GM19455 (cell line): ENCODE results near the gene BSN.

ENCODE experiments used
- ATAC-seq: cut with Tn5 transposase; IDR thresholded peaks from one replicate; pipeline ENCODE4 v1.9.1; 2021; ENCODE audit not compliant: unreplicated experiment

The BSN gene

GRCh38 chr3:49593041-49593440, 38.8 kb downstream of the BSN start:
- no peak for ATAC-seq

DNA sequence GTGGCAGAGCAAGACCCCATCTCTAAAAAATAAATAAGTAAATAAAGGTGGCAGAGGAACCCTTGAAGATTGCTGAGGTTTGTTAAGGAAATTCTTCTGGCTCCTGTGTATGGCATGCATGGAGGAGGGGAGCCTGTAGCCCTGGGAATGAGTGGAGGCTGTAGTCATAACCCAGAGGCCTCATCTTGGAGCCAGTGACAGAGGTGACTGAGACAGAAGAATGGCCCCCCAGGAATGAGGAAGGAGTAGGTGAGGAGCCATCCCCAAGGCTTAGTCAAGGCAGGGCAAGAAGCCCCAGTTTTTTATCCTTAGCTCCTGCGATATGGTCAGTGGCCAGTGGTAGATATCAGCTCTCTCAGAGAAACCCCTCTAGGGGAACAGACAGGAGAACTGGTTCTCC, 46.5 kb downstream of the BSN start:
- no peak for ATAC-seq

DNA sequence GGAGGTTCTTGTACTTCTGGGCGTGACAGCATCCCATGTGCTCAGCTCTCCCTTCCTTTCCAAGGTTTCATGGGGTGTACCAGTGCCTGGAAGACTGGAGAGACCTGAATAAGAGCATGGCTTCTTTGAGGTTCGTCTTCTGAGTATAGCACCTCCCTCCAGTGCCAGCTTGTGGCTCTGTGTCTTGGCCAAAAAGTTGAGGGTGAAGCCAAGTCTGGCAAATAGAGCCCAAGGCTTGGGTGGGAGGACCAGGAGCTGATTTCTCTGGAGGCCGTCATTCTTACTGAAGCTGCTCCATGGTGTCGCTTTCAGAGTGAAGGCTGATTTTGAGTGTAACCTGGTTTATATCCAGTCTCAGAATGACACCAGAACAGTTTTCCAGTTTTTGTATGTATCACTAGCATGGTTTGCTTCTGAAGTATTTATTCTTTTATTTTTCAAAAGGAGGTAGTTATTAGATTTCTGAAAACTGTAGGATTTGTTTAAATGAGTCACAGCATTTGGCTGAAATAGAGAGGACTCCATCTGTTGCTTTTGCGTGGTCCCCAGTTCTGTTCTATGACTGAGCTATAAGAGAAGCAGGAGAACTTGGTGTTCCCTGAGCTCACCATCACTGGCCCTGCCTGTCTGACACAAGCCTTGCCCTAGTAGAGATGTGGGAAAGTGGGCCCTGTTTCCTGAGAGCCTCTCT, 47.2 kb downstream of the BSN start:
- ATAC-seq, result no peak

- no peak for ATAC-seq
Measured at GRCh38 chr3:49602049-49602554, 47.8 kb downstream of the BSN start.

GRCh38 chr3:49602877-49603411, 48.7 kb downstream of the BSN start:
- no peak for ATAC-seq

GRCh38 chr3:49606427-49606826, 52.1 kb downstream of the BSN start:
- no peak for ATAC-seq

GRCh38 chr3:49607105-49607591, 52.9 kb downstream of the BSN start:
- no peak for ATAC-seq

DNA sequence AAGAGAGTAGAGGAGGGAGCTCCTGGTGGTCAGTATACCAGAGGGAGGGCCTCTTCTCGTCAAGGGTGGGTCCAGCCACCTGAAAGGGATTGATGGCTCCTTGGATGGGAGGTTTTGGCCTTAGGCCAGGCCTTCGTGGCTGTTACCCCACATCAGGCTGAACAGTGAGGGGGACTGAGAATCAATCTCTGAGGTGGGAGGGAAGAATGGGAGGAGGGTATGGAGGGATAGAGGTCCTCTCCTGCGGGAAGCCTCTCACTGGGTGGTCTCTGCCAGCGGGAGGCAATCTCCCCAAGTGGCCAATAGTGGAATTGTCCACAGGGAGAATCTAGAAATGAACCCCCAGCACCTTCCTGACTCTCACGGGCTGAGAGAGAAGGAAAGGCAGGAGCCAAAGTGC, 53.5 kb downstream of the BSN start:
- no peak for ATAC-seq

DNA sequence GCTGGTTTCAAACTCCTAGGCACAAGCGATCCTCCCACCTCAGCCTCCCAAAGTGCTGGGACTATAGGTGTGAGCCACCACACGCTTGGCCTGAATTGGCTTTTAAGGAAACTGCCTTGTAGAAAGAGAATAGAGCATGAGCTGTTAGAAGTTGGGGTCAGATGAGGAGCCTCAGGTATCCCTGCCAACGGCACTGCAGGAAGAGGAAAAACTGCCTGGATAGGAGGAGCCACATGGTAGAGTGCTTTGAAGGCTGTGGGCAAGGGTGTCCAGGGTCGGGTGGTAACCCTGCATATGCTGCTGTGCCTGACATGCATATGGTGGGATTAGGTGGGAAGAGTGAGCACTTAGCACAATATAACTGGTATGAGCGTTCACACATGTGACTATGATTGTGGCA, 55.0 kb downstream of the BSN start:
- ATAC-seq, result no peak

DNA sequence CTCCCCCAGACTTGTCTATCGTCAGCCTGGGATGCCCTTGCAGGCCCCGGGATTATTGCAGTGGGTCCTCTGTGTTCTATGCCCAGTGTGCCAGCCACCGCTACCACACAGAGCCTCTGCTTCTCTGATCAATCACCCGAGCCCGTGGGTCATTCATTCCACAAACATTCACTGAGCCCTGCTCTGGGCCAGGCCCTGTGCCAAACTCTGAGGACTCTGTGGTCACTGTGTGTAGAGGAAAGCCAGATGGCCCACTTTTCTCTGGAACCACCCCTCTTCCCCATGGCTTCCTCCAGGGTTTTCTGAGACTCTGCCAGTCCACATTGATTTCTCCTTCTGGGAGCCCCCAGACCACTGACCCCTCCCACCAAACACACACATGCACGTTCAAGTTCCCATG, 55.5 kb downstream of the BSN start:
- no peak for ATAC-seq

GRCh38 chr3:49610666-49611280, 56.5 kb downstream of the BSN start:
- ATAC-seq, result no peak

GRCh38 chr3:49611291-49611690, 57.0 kb downstream of the BSN start:
- no peak for ATAC-seq

DNA sequence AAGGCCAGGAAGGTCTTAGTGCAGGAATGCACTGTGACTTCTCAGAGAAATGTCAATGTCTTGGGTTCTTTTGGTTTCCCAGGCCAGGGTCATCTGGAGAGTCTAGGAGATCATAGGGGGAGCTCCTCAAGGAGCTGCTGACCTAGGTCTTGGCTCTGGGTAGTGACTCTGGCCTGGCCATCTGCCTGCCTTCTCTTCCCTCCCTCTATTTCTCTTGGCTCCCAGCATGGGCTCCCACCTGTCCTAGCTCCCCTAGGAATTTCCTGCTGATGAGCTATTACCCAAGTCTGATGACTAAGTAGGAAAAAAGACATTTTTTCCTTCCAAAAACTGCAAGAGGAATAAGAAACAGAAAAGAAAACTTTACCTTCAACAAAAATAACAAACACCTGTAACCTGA, 57.4 kb downstream of the BSN start:
- ATAC-seq, result no peak

DNA sequence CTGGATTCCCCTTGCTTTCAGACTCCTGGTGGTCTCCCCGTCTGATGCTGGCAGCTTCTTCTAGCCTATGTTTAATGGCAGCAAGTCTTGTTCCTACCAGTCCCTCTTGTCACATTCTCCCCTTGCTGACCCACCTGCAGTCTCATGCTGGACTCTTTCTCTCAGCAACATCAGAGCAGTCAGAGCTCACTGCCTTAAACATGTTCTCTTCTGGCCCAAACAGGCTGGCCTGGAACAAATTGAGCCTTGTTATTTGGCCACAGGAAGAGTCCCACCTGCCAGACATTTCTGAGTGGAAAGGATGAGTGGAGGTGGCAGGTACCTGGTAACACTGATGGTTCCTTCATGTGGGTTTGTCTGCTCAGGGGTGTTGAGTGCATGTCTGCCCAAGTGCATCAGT, 60.7 kb downstream of the BSN start:
- ATAC-seq, result no peak

- no peak for ATAC-seq
Measured at GRCh38 chr3:49616061-49616460, 61.8 kb downstream of the BSN start.

DNA sequence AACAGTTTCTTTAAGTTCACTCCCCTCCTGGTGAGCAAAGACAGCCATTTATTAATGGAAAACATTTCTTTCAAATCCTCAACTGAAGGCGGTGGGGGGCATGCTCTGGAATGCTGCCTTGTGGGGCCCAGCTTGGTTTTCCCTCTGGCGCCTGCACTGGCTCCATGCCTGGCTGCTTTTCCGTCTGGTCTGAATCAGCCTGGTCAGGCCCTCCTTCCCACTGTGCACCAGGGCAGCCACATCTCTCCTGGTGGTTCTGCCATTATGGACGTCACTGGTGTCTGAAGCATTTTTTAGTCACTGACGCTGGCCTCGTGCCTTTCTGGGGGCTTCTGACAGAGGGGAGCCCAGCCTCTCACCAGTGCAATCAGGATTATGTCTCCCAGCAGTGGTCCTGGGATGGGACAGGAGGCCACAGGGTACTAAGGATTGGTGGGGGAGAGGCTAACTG, 62.2 kb downstream of the BSN start:
- no peak for ATAC-seq

DNA sequence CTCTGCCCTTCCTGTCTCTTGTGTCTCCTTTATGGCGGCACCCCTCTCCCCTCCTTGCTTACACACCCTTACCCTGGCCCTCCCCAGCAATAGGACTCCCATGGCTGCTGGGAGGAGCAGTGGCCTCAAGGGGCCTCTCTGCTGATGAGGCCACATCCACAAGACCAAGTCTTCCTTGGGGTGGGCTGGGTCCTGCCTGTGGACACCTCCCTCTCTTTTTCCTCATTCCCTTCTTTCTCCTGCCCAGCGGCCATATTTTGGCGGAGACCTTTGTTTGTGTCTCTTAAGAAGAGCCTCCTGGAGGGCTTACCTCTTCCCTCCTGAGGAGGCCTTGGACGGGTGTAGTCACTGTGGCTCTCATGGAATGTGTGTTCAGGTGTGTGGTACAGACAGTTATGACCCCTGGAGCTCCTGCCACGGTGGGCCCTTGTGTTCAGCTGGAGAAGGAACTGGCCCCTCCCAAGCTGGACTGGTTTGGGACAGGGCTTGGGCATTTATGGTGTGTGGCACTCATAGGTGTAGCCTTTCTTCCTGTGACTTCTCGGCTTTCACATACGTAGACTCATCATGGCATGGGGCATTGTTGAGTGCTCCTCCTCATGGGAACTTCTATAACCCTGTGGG, 63.2 kb downstream of the BSN start:
- no peak for ATAC-seq

DNA sequence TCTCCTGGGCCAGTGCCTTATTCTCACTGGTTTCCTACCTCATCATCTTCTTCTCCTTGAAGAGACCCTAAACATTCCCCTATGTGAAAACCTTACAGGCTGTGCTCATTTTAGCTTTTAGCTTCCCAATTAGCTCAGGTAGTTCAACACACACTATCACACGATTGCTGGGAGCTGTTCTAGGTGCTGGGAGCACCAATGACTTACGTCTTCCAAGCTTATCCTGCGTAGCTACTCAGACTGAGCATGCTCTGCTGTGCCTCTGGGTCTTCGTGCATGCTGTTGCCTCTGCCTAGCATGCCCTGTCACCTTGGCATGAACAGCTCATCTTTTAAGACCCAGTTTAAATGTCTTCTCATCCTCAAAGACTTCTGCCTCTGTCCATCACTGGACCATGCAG, 64.1 kb downstream of the BSN start:
- ATAC-seq, result no peak

- no peak for ATAC-seq
Measured at GRCh38 chr3:49619649-49620048, 65.4 kb downstream of the BSN start.

GRCh38 chr3:49620728-49621127, 66.5 kb downstream of the BSN start:
- no peak for ATAC-seq

DNA sequence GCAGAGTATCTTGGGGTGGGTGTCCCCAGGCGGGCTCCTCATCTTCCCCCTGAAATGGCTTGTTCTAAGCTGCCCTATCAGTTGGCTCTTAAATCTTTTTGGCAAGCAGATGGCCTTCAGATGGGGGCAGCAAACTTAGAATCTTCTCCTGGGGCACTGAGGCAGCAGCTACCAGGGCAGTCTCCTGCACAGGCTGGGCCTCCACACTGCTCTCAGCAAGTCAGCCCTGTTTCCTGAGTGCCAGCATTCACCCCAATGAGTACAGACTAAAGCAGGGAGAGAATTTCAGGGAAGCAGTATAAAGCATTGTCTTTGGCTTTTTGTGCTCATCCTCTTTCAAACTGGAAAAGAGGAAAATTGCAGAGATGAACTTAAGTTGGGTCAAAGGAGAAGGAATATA, 68.8 kb downstream of the BSN start:
- ATAC-seq, result no peak

GRCh38 chr3:49625071-49625470, 70.8 kb downstream of the BSN start:
- ATAC-seq, result no peak
